ENCODE measurements around the gene EPAS1. TPM values are rescaled to one million over a fixed set of nuclear protein-coding genes. Genes with fewer than 3 reads are reported as not detected.
A peak's percentile ranks its signal among the peaks of the same experiment; 100 is the strongest.

The EPAS1 gene
- total RNA-seq, 6 experiments from 2014 or later: 101 to 232 (median 170) TPM

DNA sequence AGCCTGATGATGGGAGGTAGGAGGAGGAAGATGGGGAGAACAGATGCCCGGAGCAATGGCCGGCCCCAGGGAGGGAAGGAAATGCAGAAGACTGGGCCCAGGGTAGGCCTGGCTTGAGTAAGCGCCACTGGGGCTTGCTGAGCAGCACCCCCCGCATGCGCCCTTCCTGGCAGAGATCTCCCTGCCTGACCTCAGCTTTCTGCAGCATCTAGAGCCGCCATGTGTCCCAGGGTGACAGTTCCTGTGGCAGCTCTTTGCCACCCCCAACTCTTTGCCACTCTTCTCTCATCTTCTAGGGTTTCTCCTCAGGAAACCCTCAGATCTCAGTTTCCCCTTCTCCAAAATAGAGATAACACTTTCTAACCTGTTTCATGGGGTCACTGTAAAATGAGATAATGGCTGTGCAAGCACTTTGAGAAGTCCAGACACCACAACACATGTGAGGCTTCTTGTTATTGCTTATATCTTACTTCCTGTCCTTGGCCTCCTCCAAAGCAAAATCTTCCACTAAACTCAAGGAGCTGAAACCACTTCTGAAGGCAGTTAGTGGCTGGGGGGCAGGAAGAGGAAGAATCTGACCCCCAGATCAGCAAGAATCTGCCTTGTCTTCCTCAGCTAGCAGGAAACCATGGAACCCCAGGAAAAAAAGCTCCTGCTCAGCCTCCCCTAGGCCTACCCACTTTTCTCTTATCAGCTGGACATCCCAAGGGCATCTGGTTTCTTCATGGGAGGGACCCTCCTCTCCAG lies 64.9 kb downstream of the EPAS1 start:
- ATAC-seq: peak in 1 of 4 donors; percentile 4
- Histone ChIP-seq H3K9me3 (no peaks in the 10 kb centered on the region), H3K27ac (peak overlapping the region in 2 of 3 donors; percentile 33 to 49), H3K27me3 (no peaks in the 10 kb centered on the region), H3K36me3 (peaks cover 1 to 53% (median 29%) of the 10 kb centered on the region in 4 donors), H3K4me3 (no peak overlapping the region), H3K4me1 (peaks cover 0 to 23% (median 8%) of the 10 kb centered on the region in 4 donors)
- TF ChIP-seq POLR2A (IDR thresholded peaks at IDR 0.05): no peak
- TF ChIP-seq, protein P1, sequence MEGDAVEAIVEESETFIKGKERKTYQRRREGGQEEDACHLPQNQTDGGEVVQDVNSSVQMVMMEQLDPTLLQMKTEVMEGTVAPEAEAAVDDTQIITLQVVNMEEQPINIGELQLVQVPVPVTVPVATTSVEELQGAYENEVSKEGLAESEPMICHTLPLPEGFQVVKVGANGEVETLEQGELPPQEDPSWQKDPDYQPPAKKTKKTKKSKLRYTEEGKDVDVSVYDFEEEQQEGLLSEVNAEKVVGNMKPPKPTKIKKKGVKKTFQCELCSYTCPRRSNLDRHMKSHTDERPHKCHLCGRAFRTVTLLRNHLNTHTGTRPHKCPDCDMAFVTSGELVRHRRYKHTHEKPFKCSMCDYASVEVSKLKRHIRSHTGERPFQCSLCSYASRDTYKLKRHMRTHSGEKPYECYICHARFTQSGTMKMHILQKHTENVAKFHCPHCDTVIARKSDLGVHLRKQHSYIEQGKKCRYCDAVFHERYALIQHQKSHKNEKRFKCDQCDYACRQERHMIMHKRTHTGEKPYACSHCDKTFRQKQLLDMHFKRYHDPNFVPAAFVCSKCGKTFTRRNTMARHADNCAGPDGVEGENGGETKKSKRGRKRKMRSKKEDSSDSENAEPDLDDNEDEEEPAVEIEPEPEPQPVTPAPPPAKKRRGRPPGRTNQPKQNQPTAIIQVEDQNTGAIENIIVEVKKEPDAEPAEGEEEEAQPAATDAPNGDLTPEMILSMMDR (IDR thresholded peaks at IDR 0.05): no peak
- intact Hi-C loops (cut with DNase I): loop anchor here in 1 of 2 donors (10.0 kb wide), 1 partner anchor 347 kb away; no protein-coding TSS in a partner anchor
- 75% methylated on average over 1 of the region's 6 CpGs for WGBS (ENCODE audit: insufficient coverage, low coverage, low lambda C conversion rate, missing lambda C conversion rate)
- DNase-seq: no peak

DNA sequence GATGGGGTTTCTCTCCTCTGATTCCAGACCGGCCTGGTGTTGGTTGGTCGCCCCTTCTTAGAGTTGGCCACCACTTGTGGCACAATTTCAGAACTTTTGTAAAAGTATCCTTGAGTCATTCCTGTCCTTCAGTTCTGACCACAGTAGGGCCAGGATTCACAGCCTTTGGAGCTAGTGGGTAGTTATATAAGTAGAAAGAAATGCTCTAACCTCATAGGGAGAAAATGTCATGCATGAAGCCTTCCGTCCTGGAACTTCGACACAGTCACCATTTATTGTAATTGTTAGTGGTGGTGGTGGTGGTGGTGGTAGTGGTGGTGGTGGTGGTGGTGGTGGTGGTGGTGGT lies 65.4 kb downstream of the EPAS1 start:
- 86% methylated on average over 4 of the region's 4 CpGs for WGBS (ENCODE audit: insufficient coverage, low coverage, low lambda C conversion rate, missing lambda C conversion rate)
- intact Hi-C loops (cut with DNase I): loop anchor here in 1 of 2 donors (10.0 kb wide), 1 partner anchor 348 kb away; no protein-coding TSS in a partner anchor
- H3K4me3 ChIP-seq: no peak overlapping the region
- H3K9me3 ChIP-seq: no peaks in the 10 kb centered on the region
- peak overlapping the region in 1 of 3 donors; percentile 49 for H3K27ac ChIP-seq
- no peaks in the 10 kb centered on the region for H3K27me3 ChIP-seq
- DNase-seq (no peak), ATAC-seq (no peak)
- TF ChIP-seq, protein P1 (IDR thresholded peaks at IDR 0.05): no peak
- no peak for TF ChIP-seq POLR2A (IDR thresholded peaks at IDR 0.05)
- peaks cover 0 to 24% (median 11%) of the 10 kb centered on the region in 4 donors for H3K4me1 ChIP-seq
- peaks cover 0 to 53% (median 24%) of the 10 kb centered on the region in 4 donors for H3K36me3 ChIP-seq

DNA sequence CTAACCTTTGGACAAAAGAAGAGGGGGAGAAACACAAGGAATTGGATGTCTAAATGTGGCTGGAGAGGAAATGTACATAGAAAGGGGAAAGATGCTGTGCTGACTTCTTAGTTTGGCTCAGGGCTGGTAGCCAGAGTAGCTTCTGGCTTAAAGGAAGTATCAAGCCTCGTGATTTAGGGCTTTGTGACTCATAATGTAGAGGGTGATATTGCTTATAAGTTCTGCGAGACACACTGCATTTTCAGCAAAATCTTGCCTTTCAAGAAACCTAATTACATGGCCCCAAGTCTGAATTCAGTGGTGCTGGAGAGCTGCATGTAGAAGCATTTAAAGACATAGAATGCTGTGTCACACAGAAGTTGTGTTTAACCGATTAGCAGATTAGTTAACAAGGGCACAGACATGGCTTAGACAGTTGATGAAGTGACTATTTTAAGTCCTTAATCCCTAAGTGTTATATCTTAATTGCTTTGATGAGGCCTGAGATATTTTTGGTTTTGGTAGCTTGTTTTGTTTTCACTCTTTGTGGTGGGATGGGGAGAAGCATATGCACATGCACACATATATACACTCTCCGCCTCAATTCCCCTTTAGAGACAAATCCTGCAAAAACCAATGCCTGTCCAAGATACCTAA lies 66.4 kb downstream of the EPAS1 start:
- TF ChIP-seq POLR2A (IDR thresholded peaks at IDR 0.05): no peak
- TF ChIP-seq, protein P1 (IDR thresholded peaks at IDR 0.05): no peak
- H3K27me3 ChIP-seq: no peaks in the 10 kb centered on the region
- H3K4me1 ChIP-seq: peaks cover 0 to 24% (median 12%) of the 10 kb centered on the region in 4 donors
- no peak for DNase-seq
- peak; percentile 17 to 33 (median 23) for ATAC-seq
- no peaks in the 10 kb centered on the region for H3K9me3 ChIP-seq
- intact Hi-C loops (cut with DNase I): loop anchor here in 1 of 2 donors (10.0 kb wide), 1 partner anchor 349 kb away; no protein-coding TSS in a partner anchor
- H3K4me3 ChIP-seq: no peak overlapping the region
- WGBS (ENCODE audit: insufficient coverage, low coverage, low lambda C conversion rate, missing lambda C conversion rate): 61% methylated on average over 3 of the region's 4 CpGs
- H3K27ac ChIP-seq: peak overlapping the region in 1 of 3 donors; percentile 3
- H3K36me3 ChIP-seq: peaks cover 0 to 50% (median 19%) of the 10 kb centered on the region in 4 donors

DNA sequence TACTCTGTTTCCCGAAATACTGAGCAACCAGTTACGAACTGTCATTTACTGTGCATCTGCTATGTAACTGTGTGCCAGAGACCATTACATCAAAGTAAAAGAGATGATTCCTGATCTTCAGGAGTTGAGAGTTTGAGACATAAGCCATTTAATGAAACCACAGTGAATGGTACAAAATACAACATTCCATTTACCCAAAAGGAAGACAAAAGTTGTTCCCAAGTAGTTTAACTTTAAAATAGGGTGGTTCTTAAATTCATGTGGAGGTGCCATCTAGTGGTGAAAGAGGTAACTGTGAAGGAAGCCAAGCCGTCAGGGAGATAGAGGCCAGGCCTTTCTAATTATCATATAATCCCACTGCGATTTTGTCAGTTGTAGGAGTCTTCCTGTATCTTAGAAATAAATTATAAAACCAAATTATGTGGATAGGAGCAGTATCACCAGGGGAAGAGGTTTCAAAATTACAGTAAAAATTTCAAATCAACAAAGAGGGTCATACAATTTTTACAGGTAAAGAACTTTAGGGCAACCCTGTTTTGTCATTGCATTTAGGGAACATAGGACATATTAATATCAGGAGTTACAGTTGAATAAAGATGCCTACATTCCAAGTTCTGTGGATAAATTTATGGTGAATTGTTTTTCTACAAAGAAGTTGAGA lies 67.7 kb downstream of the EPAS1 start:
- Histone ChIP-seq H3K4me3 (no peak overlapping the region), H3K9me3 (no peaks in the 10 kb centered on the region), H3K4me1 (peaks cover 0 to 24% (median 12%) of the 10 kb centered on the region in 4 donors), H3K27me3 (no peaks in the 10 kb centered on the region), H3K27ac (peak overlapping the region in 2 of 3 donors; percentile 18 to 24), H3K36me3 (peaks cover 6 to 55% (median 22%) of the 10 kb centered on the region in 4 donors)
- intact Hi-C loops (cut with DNase I): loop anchor here in 1 of 2 donors (10.0 kb wide), 1 partner anchor 350 kb away; no protein-coding TSS in a partner anchor
- WGBS (ENCODE audit: insufficient coverage, low coverage, low lambda C conversion rate, missing lambda C conversion rate): 42% methylated on average over 4 of the region's 4 CpGs
- DNase-seq (no peak), ATAC-seq (peak; percentile 54 to 72 (median 60))
- TF ChIP-seq POLR2A (IDR thresholded peaks at IDR 0.05): no peak
- TF ChIP-seq, protein P1 (IDR thresholded peaks at IDR 0.05): peak; percentile 81 to 88 (median 86)
